ENCODE results near the gene AMH.
"Not testable (repeated sequence)": the region's sequence is repeated elsewhere in the genome, so short reads cannot be mapped to it uniquely, and the experiment has no call there.

Gene AMH

GRCh38 chr19:2249010-2249866, at the start of gene AMH:
Gene AMH (plus strand): TSS chr19:2249323. CDS start chr19:2249333, 10 bp downstream.
- no peak for DNase-seq (ENCODE audit: low read depth in 2 of 2)

- DNase-seq (ENCODE audit: low read depth in 2 of 2), result no peak
Observed at GRCh38 chr19:2199861-2200623, 49.1 kb upstream of the AMH start.

- DNase-seq (ENCODE audit: low read depth in 2 of 2), result not testable (repeated sequence)
Observed at GRCh38 chr19:2200624-2201294, 48.4 kb upstream of the AMH start.

- DNase-seq (ENCODE audit: low read depth in 2 of 2), result no peak
Observed at GRCh38 chr19:2201473-2202148, 47.5 kb upstream of the AMH start.

- DNase-seq (ENCODE audit: low read depth in 2 of 2), result no peak
Observed at GRCh38 chr19:2202366-2202765, 46.8 kb upstream of the AMH start.

- DNase-seq (ENCODE audit: low read depth in 2 of 2), result no peak
Observed at GRCh38 chr19:2207008-2207407, 42.1 kb upstream of the AMH start.

- DNase-seq (ENCODE audit: low read depth in 2 of 2), result no peak
Observed at GRCh38 chr19:2207991-2208860, 40.9 kb upstream of the AMH start.

- DNase-seq (ENCODE audit: low read depth in 2 of 2), result no peak
Observed at GRCh38 chr19:2208975-2209374, 40.1 kb upstream of the AMH start.

- DNase-seq (ENCODE audit: low read depth in 2 of 2), result no peak
Observed at GRCh38 chr19:2209408-2209807, 39.7 kb upstream of the AMH start.

GRCh38 chr19:2210206-2210605, 38.9 kb upstream of the AMH start:
- DNase-seq (ENCODE audit: low read depth in 2 of 2), result no peak

GRCh38 chr19:2210987-2211740, 38.0 kb upstream of the AMH start:
- no peak for DNase-seq (ENCODE audit: low read depth in 2 of 2)

- DNase-seq (ENCODE audit: low read depth in 2 of 2), result no peak
Observed at GRCh38 chr19:2212861-2213711, 36.0 kb upstream of the AMH start.

- no peak for DNase-seq (ENCODE audit: low read depth in 2 of 2)
Observed at GRCh38 chr19:2213799-2214198, 35.3 kb upstream of the AMH start.

- DNase-seq (ENCODE audit: low read depth in 2 of 2), result no peak
Observed at GRCh38 chr19:2214251-2214650, 34.9 kb upstream of the AMH start.

- DNase-seq (ENCODE audit: low read depth in 2 of 2), result no peak
Observed at GRCh38 chr19:2215281-2215751, 33.8 kb upstream of the AMH start.

- no peak for DNase-seq (ENCODE audit: low read depth in 2 of 2)
Observed at GRCh38 chr19:2216361-2217225, 32.5 kb upstream of the AMH start.

GRCh38 chr19:2217591-2217990, 31.5 kb upstream of the AMH start:
- no peak for DNase-seq (ENCODE audit: low read depth in 2 of 2)

GRCh38 chr19:2219726-2220125, 29.4 kb upstream of the AMH start:
- DNase-seq (ENCODE audit: low read depth in 2 of 2), result no peak

Measured in stimulated activated CD8-positive, alpha-beta memory T cell treated with anti-CD3 and anti-CD28 coated beads, Interleukin-2, amount 100 ng/mL, for 1 hour (primary cell).